H1 (cell line): ENCODE results near the gene NEDD9. TPM values are rescaled to one million over a fixed set of nuclear protein-coding genes. Genes with fewer than 3 reads are reported as not detected.

Experiments
- CTCF ChIA-PET: fragments of 300-600 bp; sonication (Branson Sonifier 250); formaldehyde crosslinking; loops from one replicate; lab custom pipeline; 2021; ENCODE audit not compliant: partially characterized antibody; lab: Charles Lee
- POLR2A ChIA-PET: fragments of 300-600 bp; sonication (Branson Sonifier 250); formaldehyde crosslinking; loops from one replicate; lab custom pipeline; 2021; ENCODE audit warnings: inconsistent platforms; ENCODE audit not compliant: partially characterized antibody; lab: Charles Lee
- DNase-seq, 2 experiments: peaks; one replicate each; pipeline versions ENCODE4 v3.0.0 to v3.0.0-alpha.2; 2010 to 2022; ENCODE audit warnings: low spot score in 2 of 2, low read depth in 1 of 2, mixed read lengths in 1 of 2
- FAIRE-seq: peaks from 2 replicates; lab custom pipeline; 2011; peaks lifted over from hg19 to GRCh38; lab: Jason Lieb, UNC
- H2AFZ ChIP-seq: 2 replicates; pipeline ENCODE4 v1.8.1; 2012; ENCODE audit warnings: low read length, inconsistent platforms
- H2AK5ac ChIP-seq: 2 replicates; pipeline ENCODE4 v1.6.1; 2013; ENCODE audit warnings: low read depth, low read length
- H2BK120ac ChIP-seq: replicated peaks from 2 replicates; pipeline ENCODE3; 2013; ENCODE audit warnings: low read depth, low read length, inconsistent platforms
- H2BK12ac ChIP-seq: 2 replicates; pipeline ENCODE4 v1.6.1; 2013; ENCODE audit warnings: low read depth, low read length
- H2BK15ac ChIP-seq: 2 replicates; pipeline ENCODE4 v1.6.1; 2013; ENCODE audit warnings: low read length
- H2BK20ac ChIP-seq: 2 replicates; pipeline ENCODE4 v1.6.1; 2013; ENCODE audit warnings: low read length
- H2BK5ac ChIP-seq: 2 replicates; pipeline ENCODE4 v1.6.1; 2013; ENCODE audit warnings: low read depth, low read length
- H3K14ac ChIP-seq: 2 replicates; pipeline ENCODE4 v1.6.1; 2013; ENCODE audit warnings: inconsistent platforms; ENCODE audit not compliant: insufficient read length
- H3K18ac ChIP-seq: 2 replicates; pipeline ENCODE4 v1.6.1; 2013; ENCODE audit warnings: low read length; ENCODE audit errors: extremely low read depth
- H3K23ac ChIP-seq: 2 replicates; pipeline ENCODE4 v1.6.1; 2013; ENCODE audit warnings: inconsistent platforms; ENCODE audit not compliant: insufficient read length
- H3K23me2 ChIP-seq: 2 replicates; pipeline ENCODE4 v1.6.1; 2013; ENCODE audit warnings: low read depth, low read length
- H3K27ac ChIP-seq: 2 replicates; pipeline ENCODE4 v1.6.1; 2011; ENCODE audit warnings: low read depth, low read length, inconsistent platforms
- H3K27me3 ChIP-seq, 4 experiments: replicated peaks in 1 of 4; 1 replicate in 1 of 4; 2 replicates in 3 of 4; pipeline versions ENCODE4 v1.6.1 to v1.8.1; 2011 to 2013; ENCODE audit warnings: low read length in 3 of 4, mild to moderate bottlenecking in 3 of 4, inconsistent platforms in 2 of 4, mixed read lengths in 2 of 4, moderate library complexity in 1 of 4; ENCODE audit not compliant: control insufficient read depth in 3 of 4, insufficient read depth in 3 of 4; ENCODE audit errors: extremely low read depth in 1 of 4
- H3K36me3 ChIP-seq, 4 experiments: 2 replicates each; pipeline versions ENCODE4 v1.6.1 to v1.8.1; 2011 to 2013; ENCODE audit warnings: mild to moderate bottlenecking in 4 of 4, low read length in 3 of 4, moderate library complexity in 2 of 4, control low read depth in 1 of 4, inconsistent platforms in 1 of 4; ENCODE audit not compliant: insufficient read depth in 4 of 4, control insufficient read depth in 2 of 4
- H3K4ac ChIP-seq: replicated peaks from 2 replicates; pipeline ENCODE3; 2013; ENCODE audit warnings: low read length, low read depth, mixed read lengths, inconsistent platforms; ENCODE audit not compliant: insufficient read length
- H3K4me1 ChIP-seq, 4 experiments: replicated peaks in 1 of 4; 1 replicate in 1 of 4; 2 replicates in 3 of 4; pipeline versions ENCODE4 v1.6.1 to v1.8.1; 2011 to 2013; ENCODE audit warnings: low read length in 3 of 4, inconsistent platforms in 2 of 4, mixed read lengths in 1 of 4; ENCODE audit not compliant: insufficient read depth in 4 of 4, control insufficient read depth in 3 of 4
- H3K4me2 ChIP-seq, 2 experiments: 2 replicates each; pipeline versions ENCODE4 v1.6.1 to v1.8.1; 2011 to 2013; ENCODE audit warnings: low read depth in 2 of 2, low read length in 2 of 2, control low read depth in 1 of 2, inconsistent platforms in 1 of 2, mild to moderate bottlenecking in 1 of 2; ENCODE audit not compliant: insufficient read depth in 1 of 2
- H3K4me3 ChIP-seq, 4 experiments: fragments of 200-600, 300-600 bp in 1 of 4; sonication (generic), shearing (Covaris generic), sonication (Bioruptor Twin) in 1 of 4; 2 replicates each; pipeline versions ENCODE4 v1.5.1 to v1.8.1; 2011 to 2016; ENCODE audit warnings: low read length in 4 of 4, low read depth in 3 of 4, control low read depth in 2 of 4, inconsistent platforms in 2 of 4, mild to moderate bottlenecking in 2 of 4, mixed read lengths in 1 of 4, moderate library complexity in 1 of 4; ENCODE audit not compliant: insufficient read depth in 2 of 4; ENCODE audit errors: extremely low read depth in 1 of 4
- H3K56ac ChIP-seq: replicated peaks from 2 replicates; pipeline ENCODE3; 2013; ENCODE audit warnings: low read depth, mild to moderate bottlenecking, mixed read lengths, low read length, inconsistent platforms; ENCODE audit not compliant: insufficient read length
- H3K79me1 ChIP-seq: 2 replicates; pipeline ENCODE4 v1.6.1; 2013; ENCODE audit warnings: low read depth, low read length, control low read depth
- H3K79me2 ChIP-seq, 2 experiments: 2 replicates each; pipeline versions ENCODE4 v1.6.1 to v1.8.1; 2012 to 2013; ENCODE audit warnings: low read length in 2 of 2, mild to moderate bottlenecking in 2 of 2, inconsistent platforms in 1 of 2; ENCODE audit not compliant: insufficient read depth in 2 of 2, control insufficient read depth in 1 of 2
- H3K9ac ChIP-seq, 4 experiments: replicated peaks in 1 of 4; 1 replicate in 1 of 4; 2 replicates in 3 of 4; pipeline versions ENCODE4 v1.6.1 to v1.8.1; 2011 to 2013; ENCODE audit warnings: low read depth in 3 of 4, low read length in 3 of 4, control low read depth in 2 of 4, mild to moderate bottlenecking in 2 of 4, moderate library complexity in 2 of 4, inconsistent platforms in 1 of 4; ENCODE audit errors: extremely low read depth in 1 of 4
- H3K9me3 ChIP-seq, 2 experiments: 2 replicates each; pipeline versions ENCODE4 v1.6.1 to v1.8.1; 2012 to 2013; ENCODE audit warnings: mild to moderate bottlenecking in 2 of 2, moderate library complexity in 2 of 2, control low read depth in 1 of 2, inconsistent platforms in 1 of 2, low read depth in 1 of 2, low read length in 1 of 2, mixed read lengths in 1 of 2; ENCODE audit not compliant: insufficient read depth in 2 of 2
- H4K20me1 ChIP-seq, 2 experiments: replicated peaks in 1 of 2; 2 replicates each; pipeline versions ENCODE3 to v1.8.1; 2011 to 2013; ENCODE audit warnings: inconsistent platforms in 2 of 2, low read length in 2 of 2, mild to moderate bottlenecking in 1 of 2; ENCODE audit not compliant: insufficient read depth in 2 of 2, control insufficient read depth in 1 of 2
- H4K5ac ChIP-seq: 2 replicates; pipeline ENCODE4 v1.6.1; 2013; ENCODE audit warnings: low read length, low read depth, mixed read lengths, inconsistent platforms; ENCODE audit not compliant: insufficient read length
- H4K8ac ChIP-seq: 2 replicates; pipeline ENCODE4 v1.8.0; 2013; ENCODE audit warnings: mild to moderate bottlenecking, moderate library complexity, low read length, inconsistent platforms; ENCODE audit not compliant: insufficient read depth; ENCODE audit errors: extremely low read depth
- H4K91ac ChIP-seq: replicated peaks from 2 replicates; pipeline ENCODE3; 2013; ENCODE audit warnings: low read length, mixed read lengths, inconsistent platforms; ENCODE audit not compliant: insufficient read length
- CTBP2 ChIP-seq: IDR thresholded peaks from 2 replicates; pipeline ENCODE4 v1.7.0; 2011; ENCODE audit warnings: borderline replicate concordance, mild to moderate bottlenecking, moderate library complexity, mixed read lengths, low read length; ENCODE audit not compliant: insufficient read depth, insufficient read length
- EGR1 ChIP-seq: IDR thresholded peaks from 2 replicates; pipeline ENCODE4 v1.6.1; 2011; ENCODE audit warnings: low read depth, low read length, borderline replicate concordance
- JUND ChIP-seq: IDR thresholded peaks from 2 replicates; pipeline ENCODE4 v1.6.1; 2011; ENCODE audit warnings: mild to moderate bottlenecking, improper control_type of control experiment, low read length
- MAFK ChIP-seq: IDR thresholded peaks from 2 replicates; pipeline ENCODE4 v1.6.1; 2012; ENCODE audit warnings: low read depth, mild to moderate bottlenecking, improper control_type of control experiment, low read length
- SUZ12 ChIP-seq: fragments of 200-600 bp; sonication (generic); IDR thresholded peaks from 2 replicates; pipeline ENCODE4 v1.6.1; 2012; ENCODE audit warnings: mild to moderate bottlenecking, inconsistent platforms, low read length, moderate library complexity, mixed read lengths
- TCF12 ChIP-seq: IDR thresholded peaks from 2 replicates; pipeline ENCODE4 v1.6.1; 2011; ENCODE audit warnings: low read depth, mild to moderate bottlenecking, low read length
- WGBS, 2 experiments: shearing (Covaris generic) in 1 of 2; methylation state at CpG; one replicate each; pipeline versions ENCODE4 v1.1.6 to v1.1.7; 2013 to 2015; ENCODE audit warnings: low lambda C conversion rate in 2 of 2, mixed read lengths in 2 of 2, inconsistent platforms in 1 of 2, low coverage in 1 of 2, missing lambda C conversion rate in 1 of 2; ENCODE audit not compliant: insufficient replicate concordance in 2 of 2, insufficient coverage in 1 of 2, insufficient read length in 1 of 2; ENCODE audit errors: extremely low coverage in 1 of 2, missing lambda C conversion rate in 1 of 2; 5-methylcytosine and 5-hydroxymethylcytosine counted together
- polyA plus RNA-seq, 7 experiments: library from polyadenylated mRNA; depleted of rRNA in 3 of 7; stranded (reverse) in 5 of 7; unstranded in 2 of 7; fragments of >200 nt in 5 of 7; fragments of 200-250 nt in 2 of 7; gene quantifications; 1 replicate in 5 of 7; 2 replicates in 1 of 7; 4 replicates in 1 of 7; pipeline versions ENCODE4 v1.2.1 to v1.2.3, GENCODE V29; 2011 to 2013; ENCODE audit warnings: missing spikeins in 2 of 7, mixed read lengths in 2 of 7
- total RNA-seq: library from RNA; stranded (reverse); fragmentation: NEBNext Ultra II Directional; extraction: Animal tissue kit (Norgen Biotek cat#: 25700); gene quantifications from 2 replicates; pipeline ENCODE4 v1.2.1, GENCODE V29; 2021
- TF ChIP-seq, protein P1 (sequence below): IDR thresholded peaks from 2 replicates; pipeline ENCODE4 v1.6.1; 2012; ENCODE audit warnings: low read length, inconsistent platforms

The NEDD9 gene
- total and polyA plus RNA-seq, 2 of the 8 experiments (the other 6 are each of a cell fraction or from before 2014, with no cell fraction given): 3.6 to 12.0 TPM

DNA sequence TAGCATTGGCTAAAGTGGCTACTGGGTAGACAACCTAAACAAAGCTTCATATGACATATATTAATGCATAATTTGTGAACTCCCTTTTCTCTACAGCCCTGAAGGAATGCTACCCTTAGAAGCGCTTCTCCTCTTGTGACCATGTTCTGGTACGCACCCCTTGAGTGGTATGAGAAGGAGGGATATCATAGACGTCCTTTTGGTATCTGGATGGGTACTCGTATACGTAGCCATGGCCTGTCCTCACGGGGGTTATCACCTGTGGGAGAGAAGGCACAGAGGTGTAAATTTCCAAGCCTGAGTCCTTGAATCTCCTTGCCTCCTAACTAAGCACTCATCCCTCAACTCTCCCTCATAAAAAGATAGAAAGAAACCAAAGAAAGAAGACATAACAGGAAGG lies 39.0 kb downstream of the NEDD9 start:
- no peak for FAIRE-seq
- Histone ChIP-seq H3K4me3 (no peak overlapping the region), H4K5ac (no peak overlapping the region), H4K91ac (no peak overlapping the region), H2BK15ac (no peak overlapping the region), H3K4me2 (no peak overlapping the region), H2BK20ac (peak overlapping the region; percentile 5; the same call in 1 of the 2 replicates), H3K27me3 (no peaks in the 10 kb centered on the region), H3K56ac (no peak overlapping the region), H3K23me2 (no peaks in the 10 kb centered on the region), H3K9ac (no peak overlapping the region), H3K4ac (peak overlapping the region; percentile 13), H3K27ac (no peak overlapping the region), H3K9me3 (no peaks in the 10 kb centered on the region), H3K23ac (no peak overlapping the region), H2AK5ac (no peak overlapping the region), H2BK12ac (peak overlapping the region; percentile 45), H3K18ac (no peak overlapping the region), H2BK5ac (peak overlapping the region; percentile 41; the same call in 1 of the 2 replicates), H3K79me1 (no peaks in the 10 kb centered on the region), H4K20me1 (no peaks in the 10 kb centered on the region), H4K8ac (no peak overlapping the region), H3K4me1 (peaks cover 9 to 29% (median 25%) of the 10 kb centered on the region in 4 experiments), H3K14ac (no peak overlapping the region), H2AFZ (no peak overlapping the region), H3K36me3 (peaks cover 0 to 4% (median 2%) of the 10 kb centered on the region in 4 experiments; a peak in 2 of 8 replicates), H2BK120ac (peak overlapping the region; percentile 44), H3K79me2 (no peaks in the 10 kb centered on the region)
- CTCF ChIA-PET: interaction anchor here (1.7 to 10.7 kb wide), 2 partner anchors 13 to 20 kb away, joined by 6 to 62 read pairs; no protein-coding TSS in a partner anchor
- 91% methylated on average over 6 of the region's 6 CpGs; no CpG with 5 or more reads in 1 of the 2 experiments for WGBS, 2 experiments
- POLR2A ChIA-PET: interaction anchor here (2.1 kb wide), 1 partner anchor 13 kb away, joined by 5 read pairs; no protein-coding TSS in a partner anchor
- DNase-seq: no peak
- no peak for TF ChIP-seq MAFK
- TF ChIP-seq, protein P1, sequence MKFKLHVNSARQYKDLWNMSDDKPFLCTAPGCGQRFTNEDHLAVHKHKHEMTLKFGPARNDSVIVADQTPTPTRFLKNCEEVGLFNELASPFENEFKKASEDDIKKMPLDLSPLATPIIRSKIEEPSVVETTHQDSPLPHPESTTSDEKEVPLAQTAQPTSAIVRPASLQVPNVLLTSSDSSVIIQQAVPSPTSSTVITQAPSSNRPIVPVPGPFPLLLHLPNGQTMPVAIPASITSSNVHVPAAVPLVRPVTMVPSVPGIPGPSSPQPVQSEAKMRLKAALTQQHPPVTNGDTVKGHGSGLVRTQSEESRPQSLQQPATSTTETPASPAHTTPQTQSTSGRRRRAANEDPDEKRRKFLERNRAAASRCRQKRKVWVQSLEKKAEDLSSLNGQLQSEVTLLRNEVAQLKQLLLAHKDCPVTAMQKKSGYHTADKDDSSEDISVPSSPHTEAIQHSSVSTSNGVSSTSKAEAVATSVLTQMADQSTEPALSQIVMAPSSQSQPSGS: no peak
- TF ChIP-seq CTBP2: no peak
- TF ChIP-seq JUND: no peak
- TF ChIP-seq EGR1: no peak
- no peak for TF ChIP-seq TCF12
- no peak for TF ChIP-seq SUZ12
